Medulla oblongata (tissue), 1 donor: ENCODE results near the gene DENND11.

Experiments
- DNase-seq: peaks from one replicate; pipeline ENCODE4 v3.0.0-alpha.2; 2015; ENCODE audit errors: extremely low spot score

The DENND11 gene, protein sequence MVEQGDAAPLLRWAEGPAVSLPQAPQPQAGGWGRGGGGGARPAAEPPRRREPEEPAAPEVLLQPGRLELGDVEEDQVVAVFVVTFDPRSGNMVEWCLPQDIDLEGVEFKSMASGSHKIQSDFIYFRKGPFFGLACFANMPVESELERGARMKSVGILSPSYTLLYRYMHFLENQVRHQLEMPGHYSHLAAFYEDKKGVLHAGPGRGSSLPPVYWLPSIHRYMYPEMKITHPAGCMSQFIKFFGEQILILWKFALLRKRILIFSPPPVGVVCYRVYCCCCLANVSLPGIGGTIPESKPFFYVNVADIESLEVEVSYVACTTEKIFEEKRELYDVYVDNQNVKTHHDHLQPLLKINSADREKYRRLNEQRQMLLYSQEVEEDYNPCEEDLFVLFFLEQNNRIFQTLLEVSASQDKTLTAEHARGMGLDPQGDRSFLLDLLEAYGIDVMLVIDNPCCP

DNA sequence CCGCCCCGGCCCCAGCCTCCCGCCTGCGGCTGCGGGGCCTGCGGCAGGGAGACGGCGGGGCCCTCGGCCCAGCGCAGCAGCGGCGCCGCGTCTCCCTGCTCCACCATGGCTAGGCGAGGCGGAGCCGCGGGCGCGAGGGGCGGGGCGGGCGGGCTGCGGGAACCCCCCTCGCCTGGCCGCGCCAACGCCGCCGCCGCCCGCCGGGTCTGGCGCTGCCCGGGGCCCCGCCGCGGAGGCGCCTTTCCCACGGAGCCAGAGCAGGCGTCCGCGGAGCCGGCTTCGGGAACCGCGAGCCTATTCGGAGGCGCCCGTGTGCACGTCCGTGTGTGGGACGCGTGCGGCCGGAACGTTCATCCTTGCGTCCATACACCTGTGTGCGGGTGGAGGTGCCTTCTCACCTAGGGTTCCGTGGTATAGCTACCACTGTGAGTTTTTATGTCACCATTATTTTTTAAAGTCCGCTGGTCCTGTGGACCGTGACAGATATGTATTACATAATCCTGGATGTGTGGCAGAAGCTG lies at the start of gene DENND11:
Gene DENND11 (minus strand): TSS at position 120 of the 521 bp plus-strand sequence. CDS start 13 bp downstream, at position 107.
- DNase-seq, result peak; percentile 47

DNA sequence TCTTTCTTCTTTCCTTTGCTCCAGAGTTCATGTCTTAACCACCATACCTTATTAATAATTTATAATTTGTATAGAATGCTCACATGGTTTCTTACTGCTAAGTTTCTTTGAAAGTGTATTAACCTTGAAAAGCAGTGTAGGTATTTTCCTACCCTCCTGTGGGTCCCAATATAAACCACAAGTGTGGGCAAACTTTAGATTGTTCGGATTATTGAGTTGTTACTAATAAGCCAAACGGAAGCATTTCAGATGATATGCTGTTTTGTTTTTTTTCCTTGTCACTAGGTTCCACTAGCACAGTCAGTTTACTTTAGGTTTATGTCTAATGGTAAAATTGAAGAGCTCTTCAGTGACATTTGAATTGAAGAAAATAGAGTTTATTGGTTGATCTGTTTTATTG lies 46.4 kb upstream of the DENND11 start:
- no peak for DNase-seq

- DNase-seq, result no peak
Measured at GRCh38 chr7:141744131-141744530, 42.2 kb upstream of the DENND11 start.

DNA sequence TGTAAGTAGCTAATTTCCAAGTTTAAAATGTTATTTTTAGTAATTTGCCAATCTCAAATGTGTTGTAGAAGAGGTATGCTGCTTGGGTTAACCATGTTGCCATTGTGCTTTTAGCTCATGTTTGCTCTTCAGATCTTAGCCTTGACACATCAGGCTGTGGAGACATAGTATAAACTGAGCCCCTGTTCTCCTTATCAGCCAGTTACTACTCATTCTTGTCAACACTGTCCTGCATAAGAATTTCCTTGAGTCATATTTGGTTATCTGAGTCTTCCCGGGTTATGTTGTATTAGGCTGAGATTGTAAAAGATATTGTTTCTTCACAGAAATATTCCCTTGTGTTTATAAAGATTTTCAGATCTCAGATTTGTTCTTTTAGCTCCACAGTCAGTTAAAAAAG lies 40.3 kb upstream of the DENND11 start:
- no peak for DNase-seq

DNA sequence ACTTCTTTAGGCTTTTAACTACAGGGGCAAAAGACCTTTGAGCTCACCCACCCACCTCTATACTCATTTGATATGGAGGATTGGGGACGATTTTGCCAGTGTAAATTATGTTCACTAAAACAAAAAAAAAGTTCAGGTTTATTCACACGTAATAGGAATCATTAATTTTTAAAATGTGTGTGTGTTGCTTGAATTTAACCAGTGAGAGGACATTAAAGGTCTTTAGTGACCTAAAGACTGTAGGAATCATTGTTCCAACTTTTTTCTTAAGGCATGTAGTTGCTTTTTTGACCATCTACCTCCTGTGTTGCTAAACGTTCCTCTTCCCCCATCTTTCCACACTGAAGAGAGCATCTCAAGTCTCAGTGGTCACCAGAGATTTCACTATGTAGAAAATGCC lies 37.3 kb upstream of the DENND11 start:
- no peak for DNase-seq

- DNase-seq, result no peak
Measured at GRCh38 chr7:141738592-141739013, 36.6 kb upstream of the DENND11 start.

- peak; percentile 97 for DNase-seq
Measured at GRCh38 chr7:141737836-141738591, 36.0 kb upstream of the DENND11 start, which contains the start of gene SSBP1. SSBP1 (plus strand) TSS chr7:141738358; CDS start chr7:141739167, 809 bp downstream.

GRCh38 chr7:141737118-141737835 lies 35.3 kb upstream of the DENND11 start:
- peak; percentile 4 for DNase-seq

GRCh38 chr7:141731476-141732149 lies 29.6 kb upstream of the DENND11 start:
- peak; percentile 11 for DNase-seq

DNA sequence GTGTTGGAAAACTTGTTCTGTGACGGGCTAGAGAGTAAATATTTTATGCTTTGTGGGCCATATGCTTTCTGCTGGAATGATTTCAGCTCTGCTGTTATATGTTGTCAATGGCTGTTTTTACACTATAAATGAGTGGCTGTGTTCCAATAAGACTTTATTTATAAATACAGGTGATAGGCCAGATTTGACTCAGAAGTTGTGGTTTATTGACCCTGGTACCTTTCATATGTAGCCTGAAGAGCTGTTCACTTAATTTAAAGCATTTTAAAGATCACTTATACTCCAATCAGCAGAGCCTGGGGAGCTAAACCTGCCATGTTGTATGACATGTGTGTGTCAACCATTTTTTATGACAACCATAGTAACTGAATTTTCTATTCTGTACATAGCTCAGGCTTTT lies 27.1 kb upstream of the DENND11 start:
- no peak for DNase-seq

GRCh38 chr7:141722529-141722928 lies 20.6 kb upstream of the DENND11 start:
- DNase-seq, result no peak

- DNase-seq, result no peak
Measured at GRCh38 chr7:141717450-141717849, 15.5 kb upstream of the DENND11 start.

DNA sequence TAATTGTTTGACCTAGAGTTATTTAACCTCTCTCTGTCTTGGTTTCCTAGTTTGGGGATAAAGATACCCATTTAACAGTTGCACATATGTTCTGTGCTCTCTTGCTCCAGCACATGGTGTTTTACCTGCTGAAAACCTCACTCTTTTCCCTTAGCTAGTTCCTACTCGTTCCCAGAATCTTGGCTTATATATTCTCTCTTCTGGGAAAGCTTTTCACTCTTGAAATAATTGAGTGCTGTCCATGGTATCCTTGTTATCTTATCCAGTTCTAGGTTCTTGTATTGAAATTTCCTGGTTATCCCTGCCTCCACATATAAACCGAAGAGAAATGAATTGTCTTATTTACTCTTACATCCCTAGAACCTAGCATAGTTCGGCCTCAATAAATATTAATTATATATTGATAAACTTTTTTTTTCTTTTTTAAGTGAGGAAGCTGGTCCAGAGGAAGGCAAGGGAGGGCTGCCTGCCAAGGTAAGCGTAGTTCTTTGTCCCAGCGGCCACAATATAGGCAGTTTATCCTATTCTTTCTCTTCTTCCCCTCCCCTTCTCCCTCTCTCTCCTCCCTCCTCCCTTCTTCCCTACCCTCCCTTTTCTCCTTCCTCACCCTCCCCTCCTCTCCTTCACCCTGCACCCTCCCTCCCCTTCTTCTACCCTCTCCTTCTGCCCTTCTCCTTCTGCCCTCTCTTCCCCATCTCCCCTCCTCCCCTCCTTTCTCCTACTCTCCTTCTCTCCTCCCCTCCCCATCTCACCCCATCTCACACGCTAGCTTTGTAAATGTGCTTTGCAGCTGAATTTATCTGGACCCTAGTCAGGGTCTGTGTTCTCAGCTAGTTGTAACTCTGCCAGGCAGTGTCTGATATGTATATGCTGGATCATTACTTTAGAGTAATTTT lies 14.1 kb upstream of the DENND11 start:
- no peak for DNase-seq

GRCh38 chr7:141715018-141715417 lies 13.1 kb upstream of the DENND11 start:
- DNase-seq, result no peak

DNA sequence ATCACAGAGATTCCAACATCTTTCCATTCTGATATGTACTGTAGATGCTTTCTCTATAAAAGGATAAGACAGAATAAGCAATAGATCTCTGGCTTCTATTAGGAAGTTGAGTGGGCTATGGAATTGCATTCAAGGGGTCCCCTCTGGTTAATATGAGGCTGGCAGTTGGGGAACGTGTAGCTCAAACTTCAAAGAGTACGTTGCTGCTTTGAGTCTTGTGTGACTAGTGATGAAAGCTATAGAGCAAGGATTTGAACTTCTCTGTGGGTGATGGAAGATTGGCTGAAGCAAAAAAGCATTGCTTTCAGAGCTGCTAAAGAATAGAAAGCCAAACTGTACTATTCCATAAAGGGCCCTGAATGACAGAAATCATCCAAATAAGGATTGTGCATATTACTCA lies 12.6 kb upstream of the DENND11 start:
- DNase-seq, result no peak

GRCh38 chr7:141713890-141714289 lies 11.9 kb upstream of the DENND11 start:
- no peak for DNase-seq

- DNase-seq, result no peak
Measured at GRCh38 chr7:141712603-141713255, 10.8 kb upstream of the DENND11 start.

GRCh38 chr7:141710301-141710700 lies 8.3 kb upstream of the DENND11 start:
- DNase-seq, result no peak

GRCh38 chr7:141709749-141710148 lies 7.8 kb upstream of the DENND11 start:
- no peak for DNase-seq

GRCh38 chr7:141709318-141709717 lies 7.4 kb upstream of the DENND11 start:
- no peak for DNase-seq
